Suppressor macrophage (primary cell): ENCODE measurements around the gene DRD1.
A peak's percentile ranks its signal among the peaks of the same experiment; 100 is the strongest.
"Not testable (repeated sequence)": the region's sequence is repeated elsewhere in the genome, so short reads cannot be mapped to it uniquely, and the experiment has no call there.

Experiments used
- DNase-seq, 4 experiments: peaks; one replicate each; pipeline ENCODE4 v3.0.0-alpha.2; 2020 to 2022

Gene DRD1

GRCh38 chr5:175467983-175468690 is 24.2 kb upstream of the DRD1 start:
- DNase-seq: no peak

GRCh38 chr5:175466700-175467318 is 22.8 kb upstream of the DRD1 start:
- DNase-seq: no peak

- DNase-seq: no peak
These were observed 21.3 kb upstream of the DRD1 start for GRCh38 chr5:175465282-175465681.

- no peak for DNase-seq
These were observed 20.9 kb upstream of the DRD1 start for GRCh38 chr5:175464942-175465233.

GRCh38 chr5:175464074-175464941 is 20.3 kb upstream of the DRD1 start:
- DNase-seq: peak; percentile 51 to 62 (median 55)

GRCh38 chr5:175463641-175464040 is 19.7 kb upstream of the DRD1 start:
- no peak for DNase-seq

GRCh38 chr5:175461370-175461769 is 17.4 kb upstream of the DRD1 start:
- DNase-seq: no peak

- no peak for DNase-seq
These were observed 16.6 kb upstream of the DRD1 start for GRCh38 chr5:175460552-175460951.

- DNase-seq: peak in 1 of 4 experiments; percentile 12
These were observed 16.1 kb upstream of the DRD1 start for GRCh38 chr5:175460126-175460525.

GRCh38 chr5:175457466-175457865 is 13.5 kb upstream of the DRD1 start:
- DNase-seq: no peak

GRCh38 chr5:175456105-175456742 is 12.2 kb upstream of the DRD1 start:
- DNase-seq: no peak

- DNase-seq: not testable (repeated sequence)
These were observed 10.4 kb upstream of the DRD1 start for GRCh38 chr5:175454338-175454737.

GRCh38 chr5:175452166-175452565 is 8.2 kb upstream of the DRD1 start:
- DNase-seq: no peak

GRCh38 chr5:175448276-175448675 is 4.3 kb upstream of the DRD1 start:
- no peak for DNase-seq

- no peak for DNase-seq
These were observed 3.6 kb upstream of the DRD1 start for GRCh38 chr5:175447571-175447970.

GRCh38 chr5:175446378-175446777 is 2.4 kb upstream of the DRD1 start:
- DNase-seq: not testable (repeated sequence)

GRCh38 chr5:175444905-175445456 is 999 bp upstream of the DRD1 start:
- no peak for DNase-seq

GRCh38 chr5:175443514-175444059 is 395 bp downstream of the DRD1 start:
- no peak for DNase-seq

GRCh38 chr5:175438234-175438857 is 5.6 kb downstream of the DRD1 start:
- no peak for DNase-seq

- no peak for DNase-seq
These were observed 7.6 kb downstream of the DRD1 start for GRCh38 chr5:175436359-175436758.

GRCh38 chr5:175434800-175435199 is 9.2 kb downstream of the DRD1 start:
- DNase-seq: no peak

- DNase-seq: no peak
These were observed 16.2 kb downstream of the DRD1 start for GRCh38 chr5:175427762-175428161.
